Fibroblast of skin of back (primary cell): Measurements from ENCODE around the gene KDM4B.

ENCODE experiments used
- DNase-seq: peaks from one replicate; pipeline ENCODE4 v3.0.0-alpha.2; 2013

Gene KDM4B

GRCh38 chr19:4984438-4984990, 15.6 kb downstream of the KDM4B start:
- DNase-seq: no peak

GRCh38 chr19:4985551-4985991, 16.7 kb downstream of the KDM4B start:
- DNase-seq: no peak

GRCh38 chr19:4986056-4986455, 17.1 kb downstream of the KDM4B start:
- no peak for DNase-seq

GRCh38 chr19:4986471-4986891, 17.6 kb downstream of the KDM4B start:
- DNase-seq: no peak

GRCh38 chr19:4987256-4987655, 18.3 kb downstream of the KDM4B start:
- peak; percentile 35 for DNase-seq

- DNase-seq: no peak
These were observed 18.9 kb downstream of the KDM4B start for GRCh38 chr19:4987692-4988370.

GRCh38 chr19:4988770-4989251, 19.9 kb downstream of the KDM4B start:
- peak; percentile 95 for DNase-seq

GRCh38 chr19:4990306-4990705, 21.4 kb downstream of the KDM4B start:
- no peak for DNase-seq

GRCh38 chr19:4991538-4991937, 22.6 kb downstream of the KDM4B start:
- DNase-seq: no peak

GRCh38 chr19:4991996-4992698, 23.2 kb downstream of the KDM4B start:
- no peak for DNase-seq

- DNase-seq: no peak
These were observed 24.8 kb downstream of the KDM4B start for GRCh38 chr19:4993683-4994082.

GRCh38 chr19:4996701-4997100, 27.8 kb downstream of the KDM4B start:
- DNase-seq: no peak

GRCh38 chr19:4997297-4997696, 28.4 kb downstream of the KDM4B start:
- DNase-seq: no peak

GRCh38 chr19:5000120-5000611, 31.3 kb downstream of the KDM4B start:
- no peak for DNase-seq

GRCh38 chr19:5001615-5002014, 32.7 kb downstream of the KDM4B start:
- DNase-seq: peak; percentile 76

GRCh38 chr19:5002143-5002542, 33.2 kb downstream of the KDM4B start:
- DNase-seq: peak; percentile 79

GRCh38 chr19:5003781-5004180, 34.9 kb downstream of the KDM4B start:
- DNase-seq: no peak

GRCh38 chr19:5005096-5005495, 36.2 kb downstream of the KDM4B start:
- no peak for DNase-seq

- peak; percentile 37 for DNase-seq
These were observed 37.3 kb downstream of the KDM4B start for GRCh38 chr19:5006201-5006600.

- no peak for DNase-seq
These were observed 37.9 kb downstream of the KDM4B start for GRCh38 chr19:5006821-5007220.

GRCh38 chr19:5011476-5012238, 42.7 kb downstream of the KDM4B start:
- no peak for DNase-seq

GRCh38 chr19:5012688-5013457, 44.0 kb downstream of the KDM4B start:
- DNase-seq: no peak
